Measurements from ENCODE around the gene MID1IP1. TPM values are rescaled to one million over a fixed set of nuclear protein-coding genes. Genes with fewer than 3 reads are reported as not detected.

Gene MID1IP1
- total RNA-seq, 4 donors from 2014 or later, result 51.5 to 119 (median 69.0) TPM

DNA sequence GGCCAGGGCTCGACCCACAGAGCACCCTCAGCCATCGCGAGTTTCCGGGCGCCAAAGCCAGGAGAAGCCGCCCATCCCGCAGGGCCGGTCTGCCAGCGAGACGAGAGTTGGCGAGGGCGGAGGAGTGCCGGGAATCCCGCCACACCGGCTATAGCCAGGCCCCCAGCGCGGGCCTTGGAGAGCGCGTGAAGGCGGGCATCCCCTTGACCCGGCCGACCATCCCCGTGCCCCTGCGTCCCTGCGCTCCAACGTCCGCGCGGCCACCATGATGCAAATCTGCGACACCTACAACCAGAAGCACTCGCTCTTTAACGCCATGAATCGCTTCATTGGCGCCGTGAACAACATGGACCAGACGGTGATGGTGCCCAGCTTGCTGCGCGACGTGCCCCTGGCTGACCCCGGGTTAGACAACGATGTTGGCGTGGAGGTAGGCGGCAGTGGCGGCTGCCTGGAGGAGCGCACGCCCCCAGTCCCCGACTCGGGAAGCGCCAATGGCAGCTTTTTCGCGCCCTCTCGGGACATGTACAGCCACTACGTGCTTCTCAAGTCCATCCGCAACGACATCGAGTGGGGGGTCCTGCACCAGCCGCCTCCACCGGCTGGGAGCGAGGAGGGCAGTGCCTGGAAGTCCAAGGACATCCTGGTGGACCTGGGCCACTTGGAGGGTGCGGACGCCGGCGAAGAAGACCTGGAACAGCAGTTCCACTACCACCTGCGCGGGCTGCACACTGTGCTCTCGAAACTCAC lies 3.6 kb downstream of the MID1IP1 start:
- peaks cover 0 to 38% (median 31%) of the 10 kb centered on the region in 4 donors for H3K4me1 ChIP-seq
- H3K27ac ChIP-seq (replicated peaks in 1 of 4), result peak overlapping the region; percentile 88 to 95 (median 90)
- peak overlapping the region; percentile 64 to 71 (median 67) for H3K4me3 ChIP-seq
- TF ChIP-seq POLR2AphosphoS5 (IDR thresholded peaks at IDR 0.05) (no peak), EP300 (IDR thresholded peaks at IDR 0.05) (no peak), POLR2A (IDR thresholded peaks at IDR 0.05; ENCODE audit: low read depth) (no peak)
- TF ChIP-seq, protein P1, sequence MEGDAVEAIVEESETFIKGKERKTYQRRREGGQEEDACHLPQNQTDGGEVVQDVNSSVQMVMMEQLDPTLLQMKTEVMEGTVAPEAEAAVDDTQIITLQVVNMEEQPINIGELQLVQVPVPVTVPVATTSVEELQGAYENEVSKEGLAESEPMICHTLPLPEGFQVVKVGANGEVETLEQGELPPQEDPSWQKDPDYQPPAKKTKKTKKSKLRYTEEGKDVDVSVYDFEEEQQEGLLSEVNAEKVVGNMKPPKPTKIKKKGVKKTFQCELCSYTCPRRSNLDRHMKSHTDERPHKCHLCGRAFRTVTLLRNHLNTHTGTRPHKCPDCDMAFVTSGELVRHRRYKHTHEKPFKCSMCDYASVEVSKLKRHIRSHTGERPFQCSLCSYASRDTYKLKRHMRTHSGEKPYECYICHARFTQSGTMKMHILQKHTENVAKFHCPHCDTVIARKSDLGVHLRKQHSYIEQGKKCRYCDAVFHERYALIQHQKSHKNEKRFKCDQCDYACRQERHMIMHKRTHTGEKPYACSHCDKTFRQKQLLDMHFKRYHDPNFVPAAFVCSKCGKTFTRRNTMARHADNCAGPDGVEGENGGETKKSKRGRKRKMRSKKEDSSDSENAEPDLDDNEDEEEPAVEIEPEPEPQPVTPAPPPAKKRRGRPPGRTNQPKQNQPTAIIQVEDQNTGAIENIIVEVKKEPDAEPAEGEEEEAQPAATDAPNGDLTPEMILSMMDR (IDR thresholded peaks at IDR 0.05), result no peak
- H3K36me3 ChIP-seq, result no peaks in the 10 kb centered on the region
- no peaks in the 10 kb centered on the region for H3K27me3 ChIP-seq
- no peaks in the 10 kb centered on the region for H3K9me3 ChIP-seq
- DNase-seq (ENCODE audit: extremely low spot score), result no peak
- 39% methylated on average over 23 of the region's 66 CpGs for WGBS
- intact Hi-C loops (cut with DNase I), result no loop called here

DNA sequence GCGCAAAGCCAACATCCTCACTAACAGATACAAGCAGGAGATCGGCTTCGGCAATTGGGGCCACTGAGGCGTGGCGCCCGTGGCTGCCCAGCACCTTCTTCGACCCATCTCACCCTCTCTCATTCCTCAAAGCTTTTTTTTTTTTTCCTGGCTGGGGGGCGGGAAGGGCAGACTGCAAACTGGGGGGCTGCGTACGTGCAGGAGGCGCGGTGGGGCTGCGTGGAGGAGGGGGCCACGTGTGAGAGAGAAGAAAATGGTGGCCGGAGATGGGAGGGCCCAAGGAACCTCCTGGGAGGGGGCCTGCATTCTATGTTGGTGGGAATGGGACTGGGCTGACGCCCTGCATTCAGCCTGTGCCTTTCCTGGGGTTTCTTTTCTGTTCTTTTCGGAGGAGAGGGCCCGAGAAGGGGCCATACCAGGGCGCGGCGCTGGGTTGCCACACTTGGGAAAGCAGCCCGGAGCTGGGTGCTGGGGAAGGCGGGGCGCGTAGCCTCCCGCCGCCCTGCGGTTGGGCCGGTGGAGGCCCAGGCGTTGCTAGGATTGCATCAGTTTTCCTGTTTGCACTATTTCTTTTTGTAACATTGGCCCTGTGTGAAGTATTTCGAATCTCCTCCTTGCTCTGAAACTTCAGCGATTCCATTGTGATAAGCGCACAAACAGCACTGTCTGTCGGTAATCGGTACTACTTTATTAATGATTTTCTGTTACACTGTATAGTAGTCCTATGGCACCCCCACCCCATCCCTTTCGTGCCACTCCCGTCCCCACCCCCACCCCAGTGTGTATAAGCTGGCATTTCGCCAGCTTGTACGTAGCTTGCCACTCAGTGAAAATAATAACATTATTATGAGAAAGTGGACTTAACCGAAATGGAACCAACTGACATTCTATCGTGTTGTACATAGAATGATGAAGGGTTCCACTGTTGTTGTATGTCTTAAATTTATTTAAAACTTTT lies 4.5 kb downstream of the MID1IP1 start:
- H3K9me3 ChIP-seq, result no peaks in the 10 kb centered on the region
- intact Hi-C loops (cut with DNase I), result no loop called here
- peak overlapping the region; percentile 64 to 71 (median 67) for H3K4me3 ChIP-seq
- H3K36me3 ChIP-seq, result no peaks in the 10 kb centered on the region
- no peaks in the 10 kb centered on the region for H3K27me3 ChIP-seq
- TF ChIP-seq, protein P1 (IDR thresholded peaks at IDR 0.05), result no peak
- TF ChIP-seq POLR2AphosphoS5 (IDR thresholded peaks at IDR 0.05), result peak; percentile 55 to 65
- no peak for DNase-seq (ENCODE audit: extremely low spot score)
- H3K4me1 ChIP-seq, result peaks cover 0 to 37% (median 29%) of the 10 kb centered on the region in 4 donors
- WGBS, result 34% methylated on average over 36 of the region's 41 CpGs
- peak overlapping the region; percentile 88 to 95 (median 90) for H3K27ac ChIP-seq (replicated peaks in 1 of 4)

DNA sequence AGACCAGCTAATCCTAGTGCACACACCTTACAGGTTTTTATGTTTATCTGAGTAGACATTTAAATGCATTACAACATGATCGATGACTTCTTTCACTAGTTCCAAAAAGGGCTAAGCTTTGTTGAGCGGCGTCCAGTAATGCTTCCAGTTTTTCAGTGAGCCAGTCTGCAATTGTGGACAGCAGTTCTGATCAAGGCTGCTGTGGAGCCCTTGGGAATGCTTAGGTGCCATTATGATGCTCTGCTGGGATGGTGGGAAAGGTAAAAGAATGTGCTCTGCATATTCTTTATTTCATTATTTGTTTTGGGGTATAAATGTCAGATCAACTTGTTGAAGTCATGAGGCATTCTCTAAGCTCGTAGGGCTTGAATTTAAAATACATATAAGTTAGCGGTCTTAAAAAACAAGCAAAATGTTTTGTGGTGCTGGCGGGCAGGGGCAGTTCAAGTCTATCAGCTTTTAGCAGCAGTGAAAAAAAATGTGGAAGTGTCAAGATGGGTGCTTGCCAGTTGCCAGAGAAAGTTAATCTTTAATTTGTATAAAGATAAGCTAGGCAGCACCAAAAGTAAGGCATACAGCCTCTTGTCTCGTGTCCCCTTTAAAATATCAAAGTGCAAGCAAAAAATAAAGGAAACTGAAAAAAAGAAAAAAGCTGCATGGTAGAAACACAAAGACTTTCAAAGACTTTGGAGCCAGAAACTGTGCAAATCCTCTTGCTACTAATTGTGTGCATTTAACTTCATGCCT lies 5.8 kb downstream of the MID1IP1 start:
- Histone ChIP-seq H3K4me3 (peak overlapping the region in 3 of 4 donors; percentile 64 to 68 (median 66)), H3K27me3 (no peaks in the 10 kb centered on the region), H3K4me1 (peaks cover 0 to 33% (median 25%) of the 10 kb centered on the region in 4 donors), H3K9me3 (no peaks in the 10 kb centered on the region), H3K36me3 (no peaks in the 10 kb centered on the region), H3K27ac (replicated peaks in 1 of 4) (peak overlapping the region; percentile 88 to 95 (median 90))
- TF ChIP-seq EP300 (IDR thresholded peaks at IDR 0.05) (no peak), POLR2AphosphoS5 (IDR thresholded peaks at IDR 0.05) (no peak), POLR2A (IDR thresholded peaks at IDR 0.05; ENCODE audit: low read depth) (no peak)
- TF ChIP-seq, protein P1 (IDR thresholded peaks at IDR 0.05), result no peak
- no peak for DNase-seq (ENCODE audit: extremely low spot score)
- 58% methylated on average over 7 of the region's 7 CpGs for WGBS
- intact Hi-C loops (cut with DNase I), result no loop called here

DNA sequence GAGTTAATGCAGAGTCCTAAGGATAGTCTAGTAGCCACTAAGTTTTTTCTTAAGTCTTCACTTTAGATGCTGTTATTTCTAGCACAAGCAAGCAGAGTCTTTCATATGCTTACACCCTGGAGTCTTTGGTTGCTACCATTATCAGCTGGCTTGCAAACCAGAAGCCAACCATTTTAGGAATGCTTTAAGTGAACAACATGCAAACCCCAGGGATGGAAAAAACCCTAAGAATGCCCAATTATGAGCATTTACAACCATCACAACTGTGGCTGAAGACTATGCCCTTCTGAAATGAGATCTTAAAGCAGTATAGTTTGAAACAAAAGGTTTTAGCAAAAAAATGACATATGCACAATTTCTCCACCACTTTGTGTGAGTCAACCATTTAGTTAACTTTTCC lies 6.6 kb downstream of the MID1IP1 start:
- no peaks in the 10 kb centered on the region for H3K27me3 ChIP-seq
- peaks cover 0 to 26% (median 17%) of the 10 kb centered on the region in 4 donors for H3K4me1 ChIP-seq
- H3K27ac ChIP-seq (replicated peaks in 1 of 4), result no peak overlapping the region
- no peak overlapping the region for H3K4me3 ChIP-seq
- no peaks in the 10 kb centered on the region for H3K36me3 ChIP-seq
- DNase-seq (ENCODE audit: extremely low spot score), result no peak
- intact Hi-C loops (cut with DNase I), result no loop called here
- TF ChIP-seq POLR2AphosphoS5 (IDR thresholded peaks at IDR 0.05), result no peak
- TF ChIP-seq POLR2A (IDR thresholded peaks at IDR 0.05; ENCODE audit: low read depth), result no peak
- TF ChIP-seq, protein P1 (IDR thresholded peaks at IDR 0.05), result no peak
- TF ChIP-seq EP300 (IDR thresholded peaks at IDR 0.05), result no peak
- no peaks in the 10 kb centered on the region for H3K9me3 ChIP-seq

All from esophagus muscularis mucosa (tissue), 4 donors.